GM12891 (cell line): ENCODE results near the gene NIPSNAP2.

Source experiments
- DNase-seq: peaks from one replicate; pipeline ENCODE4 v3.0.0; 2011; ENCODE audit warnings: low spot score; ENCODE audit not compliant: insufficient read length
- FAIRE-seq: peaks from 2 replicates; lab custom pipeline; 2011; peaks lifted over from hg19 to GRCh38; lab: Jason Lieb, UNC
- PAX5 ChIP-seq: IDR thresholded peaks from 2 replicates; pipeline ENCODE4 v1.6.1; 2011; ENCODE audit warnings: low read length, moderate library complexity, mild to moderate bottlenecking; ENCODE audit not compliant: insufficient read depth, severe bottlenecking
- POLR2A ChIP-seq: IDR thresholded peaks from 2 replicates; pipeline ENCODE4 v1.6.1; 2011; ENCODE audit warnings: low read depth, low read length, control low read depth
- POLR2AphosphoS5 ChIP-seq: IDR thresholded peaks from 2 replicates; pipeline ENCODE4 v1.6.1; 2011; ENCODE audit warnings: low read depth, low read length, control low read depth
- POU2F2 ChIP-seq: IDR thresholded peaks from 2 replicates; pipeline ENCODE4 v1.6.1; 2011; ENCODE audit warnings: low read depth, mild to moderate bottlenecking, control low read depth, low read length, moderate library complexity
- SPI1 ChIP-seq: IDR thresholded peaks from 2 replicates; pipeline ENCODE4 v1.6.1; 2011; ENCODE audit warnings: low read depth, low read length, control low read depth
- TAF1 ChIP-seq: IDR thresholded peaks from 2 replicates; pipeline ENCODE4 v1.6.1; 2011; ENCODE audit warnings: low read depth, low read length, control low read depth

Gene NIPSNAP2

GRCh38 chr7:55953707-55954475 is 10.5 kb upstream of the NIPSNAP2 start:
- TF ChIP-seq POU2F2: no peak
- no peak for TF ChIP-seq POLR2A
- TF ChIP-seq POLR2AphosphoS5: no peak
- no peak for FAIRE-seq
- no peak for DNase-seq

- no peak for FAIRE-seq
- no peak for DNase-seq
- no peak for TF ChIP-seq POLR2A
- no peak for TF ChIP-seq POU2F2
- TF ChIP-seq POLR2AphosphoS5: no peak
- TF ChIP-seq PAX5: no peak
- no peak for TF ChIP-seq TAF1
- TF ChIP-seq SPI1: no peak
Observed at GRCh38 chr7:55957190-55957589, 7.2 kb upstream of the NIPSNAP2 start.

- DNase-seq (no peak), FAIRE-seq (no peak)
- no peak for TF ChIP-seq POU2F2
- TF ChIP-seq POLR2AphosphoS5: no peak
- TF ChIP-seq TAF1: no peak
- TF ChIP-seq POLR2A: no peak
- TF ChIP-seq SPI1: no peak
- TF ChIP-seq PAX5: no peak
Observed at GRCh38 chr7:55962014-55962413, 2.4 kb upstream of the NIPSNAP2 start.

GRCh38 chr7:55963584-55964168 is 709 bp upstream of the NIPSNAP2 start:
- FAIRE-seq (no peak), DNase-seq (no peak)
- TF ChIP-seq POU2F2 (no peak), PAX5 (no peak), SPI1 (no peak), POLR2A (no peak), TAF1 (no peak), POLR2AphosphoS5 (no peak)

GRCh38 chr7:55965100-55965470 is 700 bp downstream of the NIPSNAP2 start:
- DNase-seq (no peak), FAIRE-seq (no peak)
- TF ChIP-seq POU2F2: no peak
- TF ChIP-seq SPI1: no peak
- TF ChIP-seq POLR2A: no peak
- no peak for TF ChIP-seq POLR2AphosphoS5
- no peak for TF ChIP-seq TAF1

- DNase-seq (no peak), FAIRE-seq (no peak)
- TF ChIP-seq POU2F2 (no peak), POLR2A (no peak), SPI1 (no peak), TAF1 (no peak), PAX5 (no peak), POLR2AphosphoS5 (no peak)
Observed at GRCh38 chr7:55965805-55966421, 1.5 kb downstream of the NIPSNAP2 start.

GRCh38 chr7:55966851-55967250 is 2.5 kb downstream of the NIPSNAP2 start:
- FAIRE-seq (no peak), DNase-seq (no peak)
- TF ChIP-seq PAX5: no peak
- TF ChIP-seq POLR2AphosphoS5: no peak
- TF ChIP-seq SPI1: no peak
- TF ChIP-seq POLR2A: no peak
- TF ChIP-seq TAF1: no peak
- no peak for TF ChIP-seq POU2F2

GRCh38 chr7:55969391-55969790 is 5.0 kb downstream of the NIPSNAP2 start:
- FAIRE-seq (no peak), DNase-seq (no peak)
- TF ChIP-seq POLR2AphosphoS5 (no peak), PAX5 (no peak), POU2F2 (no peak), POLR2A (no peak), SPI1 (no peak), TAF1 (no peak)

- DNase-seq (no peak), FAIRE-seq (no peak)
- TF ChIP-seq POU2F2 (no peak), POLR2A (no peak), SPI1 (no peak), PAX5 (no peak), TAF1 (no peak), POLR2AphosphoS5 (no peak)
Observed at GRCh38 chr7:55970561-55970960, 6.2 kb downstream of the NIPSNAP2 start.
